ENCODE measurements around the gene DDX46.

DDX46 gene

GRCh38 chr5:134792286-134792685 lies 33.7 kb downstream of the DDX46 start:
- TF ChIP-seq, protein P1, sequence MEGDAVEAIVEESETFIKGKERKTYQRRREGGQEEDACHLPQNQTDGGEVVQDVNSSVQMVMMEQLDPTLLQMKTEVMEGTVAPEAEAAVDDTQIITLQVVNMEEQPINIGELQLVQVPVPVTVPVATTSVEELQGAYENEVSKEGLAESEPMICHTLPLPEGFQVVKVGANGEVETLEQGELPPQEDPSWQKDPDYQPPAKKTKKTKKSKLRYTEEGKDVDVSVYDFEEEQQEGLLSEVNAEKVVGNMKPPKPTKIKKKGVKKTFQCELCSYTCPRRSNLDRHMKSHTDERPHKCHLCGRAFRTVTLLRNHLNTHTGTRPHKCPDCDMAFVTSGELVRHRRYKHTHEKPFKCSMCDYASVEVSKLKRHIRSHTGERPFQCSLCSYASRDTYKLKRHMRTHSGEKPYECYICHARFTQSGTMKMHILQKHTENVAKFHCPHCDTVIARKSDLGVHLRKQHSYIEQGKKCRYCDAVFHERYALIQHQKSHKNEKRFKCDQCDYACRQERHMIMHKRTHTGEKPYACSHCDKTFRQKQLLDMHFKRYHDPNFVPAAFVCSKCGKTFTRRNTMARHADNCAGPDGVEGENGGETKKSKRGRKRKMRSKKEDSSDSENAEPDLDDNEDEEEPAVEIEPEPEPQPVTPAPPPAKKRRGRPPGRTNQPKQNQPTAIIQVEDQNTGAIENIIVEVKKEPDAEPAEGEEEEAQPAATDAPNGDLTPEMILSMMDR (conservative IDR thresholded peaks at IDR 0.05): no peak
- H3K27ac ChIP-seq: no peak overlapping the region

GRCh38 chr5:134793111-134793510 lies 34.5 kb downstream of the DDX46 start:
- no peak overlapping the region for H3K27ac ChIP-seq
- TF ChIP-seq, protein P1 (conservative IDR thresholded peaks at IDR 0.05): no peak

- H3K27ac ChIP-seq: no peak overlapping the region
- TF ChIP-seq, protein P1 (conservative IDR thresholded peaks at IDR 0.05): no peak
Measured at GRCh38 chr5:134794082-134794481, 35.5 kb downstream of the DDX46 start.

- TF ChIP-seq, protein P1 (conservative IDR thresholded peaks at IDR 0.05): no peak
Measured at GRCh38 chr5:134794819-134795218, 36.2 kb downstream of the DDX46 start.

GRCh38 chr5:134798468-134798867 lies 39.9 kb downstream of the DDX46 start:
- no peak overlapping the region for H3K27ac ChIP-seq

More at GRCh38 chr5:134794819-134795218, 36.2 kb downstream of the DDX46 start:
- H3K27ac ChIP-seq: no peak overlapping the region

GRCh38 chr5:134803821-134804220 lies 45.2 kb downstream of the DDX46 start:
- TF ChIP-seq, protein P1 (conservative IDR thresholded peaks at IDR 0.05): no peak
- no peak overlapping the region for H3K27ac ChIP-seq

More at GRCh38 chr5:134798468-134798867, 39.9 kb downstream of the DDX46 start:
- TF ChIP-seq, protein P1 (conservative IDR thresholded peaks at IDR 0.05): no peak

- H3K27ac ChIP-seq: no peak overlapping the region
- TF ChIP-seq, protein P1 (conservative IDR thresholded peaks at IDR 0.05): no peak
Measured at GRCh38 chr5:134813407-134813806, 54.8 kb downstream of the DDX46 start.

Measured in VCaP (cell line).